GM19372 (cell line): ENCODE results near the gene C2orf81.
"Not testable (repeated sequence)": the region's sequence is repeated elsewhere in the genome, so short reads cannot be mapped to it uniquely, and the experiment has no call there.

ENCODE experiments used
- ATAC-seq: cut with Tn5 transposase; IDR thresholded peaks from one replicate; pipeline ENCODE4 v1.9.1; 2021; ENCODE audit warnings: mild to moderate bottlenecking, low read depth, moderate library complexity; ENCODE audit not compliant: unreplicated experiment

The C2orf81 gene

GRCh38 chr2:74424139-74424992 lies 2.9 kb upstream of the C2orf81 start:
- no peak for ATAC-seq

- ATAC-seq: no peak
These were observed 2.0 kb upstream of the C2orf81 start for GRCh38 chr2:74423231-74424095.

- ATAC-seq: not testable (repeated sequence)
These were observed 846 bp downstream of the C2orf81 start for GRCh38 chr2:74420443-74421103.

- ATAC-seq: no peak
These were observed 1.4 kb downstream of the C2orf81 start for GRCh38 chr2:74420006-74420405.

GRCh38 chr2:74419345-74419744 lies 2.1 kb downstream of the C2orf81 start:
- ATAC-seq: no peak

GRCh38 chr2:74418312-74418711 lies 3.1 kb downstream of the C2orf81 start:
- no peak for ATAC-seq

- no peak for ATAC-seq
These were observed 3.7 kb downstream of the C2orf81 start for GRCh38 chr2:74417763-74418162.

GRCh38 chr2:74417197-74417596 lies 4.2 kb downstream of the C2orf81 start:
- no peak for ATAC-seq

- no peak for ATAC-seq
These were observed 4.6 kb downstream of the C2orf81 start for GRCh38 chr2:74416778-74417177.

GRCh38 chr2:74415762-74416395 lies 5.5 kb downstream of the C2orf81 start:
- no peak for ATAC-seq

- ATAC-seq: no peak
These were observed 6.3 kb downstream of the C2orf81 start for GRCh38 chr2:74414881-74415761.

GRCh38 chr2:74414441-74414840 lies 7.0 kb downstream of the C2orf81 start:
- ATAC-seq: no peak

GRCh38 chr2:74413001-74413698 lies 8.3 kb downstream of the C2orf81 start:
- no peak for ATAC-seq

GRCh38 chr2:74407682-74408081 lies 13.7 kb downstream of the C2orf81 start:
- ATAC-seq: no peak

- ATAC-seq: no peak
These were observed 15.4 kb downstream of the C2orf81 start for GRCh38 chr2:74406035-74406434.

GRCh38 chr2:74401891-74402290 lies 19.5 kb downstream of the C2orf81 start:
- no peak for ATAC-seq

GRCh38 chr2:74399785-74400184 lies 21.6 kb downstream of the C2orf81 start:
- no peak for ATAC-seq

GRCh38 chr2:74396149-74396548 lies 25.3 kb downstream of the C2orf81 start:
- no peak for ATAC-seq

- ATAC-seq: no peak
These were observed 27.9 kb downstream of the C2orf81 start for GRCh38 chr2:74393525-74393924.
